Measurements from ENCODE around the gene FES.

- TF ChIP-seq POLR2A (IDR thresholded peaks at IDR 0.05; ENCODE audit: extremely low read depth, insufficient read length), result no peak
- no peak for TF ChIP-seq CTCF (IDR thresholded peaks at IDR 0.05; ENCODE audit: low read depth, low read length)
- no peak for TF ChIP-seq MYC (IDR thresholded peaks at IDR 0.05; ENCODE audit: low read depth, low read length)
- TF ChIP-seq MAX (IDR thresholded peaks at IDR 0.05; ENCODE audit: low read depth, low read length), result no peak
Measured at GRCh38 chr15:90863987-90864386, 20.3 kb upstream of the FES start.

All from NB4 (cell line).